HG03565 (cell line): ENCODE measurements around the gene TAAR1.
"Not testable (repeated sequence)": the region's sequence is repeated elsewhere in the genome, so short reads cannot be mapped to it uniquely, and the experiment has no call there.

Source experiments
- ATAC-seq: cut with Tn5 transposase; IDR thresholded peaks from one replicate; pipeline ENCODE4 v1.9.1; 2021; ENCODE audit warnings: mild to moderate bottlenecking, moderate library complexity; ENCODE audit not compliant: unreplicated experiment

Gene TAAR1

DNA sequence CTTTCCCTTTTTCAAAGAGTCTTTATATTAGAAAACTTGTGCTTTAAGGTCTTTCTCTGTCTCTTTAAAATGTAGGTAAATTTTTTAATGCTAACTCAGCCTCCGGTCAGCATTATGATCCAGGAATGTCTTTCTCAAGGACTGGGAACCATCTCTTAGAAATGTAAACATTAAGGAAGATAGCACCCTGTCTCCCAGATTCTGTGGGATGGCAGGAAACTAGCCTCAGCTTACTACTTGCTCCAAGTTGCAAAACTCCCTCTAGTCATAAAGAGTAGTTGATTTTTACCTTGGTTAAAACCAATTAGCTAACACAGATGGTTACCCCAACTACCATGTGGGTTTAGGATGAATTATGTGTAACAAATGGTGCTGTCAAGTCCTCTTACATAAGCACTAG, 4.7 kb upstream of the TAAR1 start:
- ATAC-seq = no peak

DNA sequence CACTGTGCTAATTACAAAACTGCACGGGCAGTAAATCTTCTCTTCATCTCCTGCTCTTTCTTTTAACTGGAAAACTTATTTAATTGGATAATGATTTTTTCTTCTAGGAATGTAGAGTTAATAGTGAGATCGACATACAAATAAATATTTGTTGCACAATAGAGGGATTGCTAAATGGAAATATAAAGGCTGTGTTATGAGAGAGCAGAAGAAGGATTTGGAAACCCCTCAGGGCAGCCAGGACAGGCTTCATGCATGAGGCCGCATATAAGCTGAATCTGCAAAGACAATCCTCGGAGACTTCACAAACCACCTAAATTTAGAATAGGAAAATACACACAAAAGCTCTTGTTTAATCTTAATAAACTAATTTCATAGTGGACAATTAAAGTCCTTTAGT, 2.9 kb upstream of the TAAR1 start:
- no peak for ATAC-seq

DNA sequence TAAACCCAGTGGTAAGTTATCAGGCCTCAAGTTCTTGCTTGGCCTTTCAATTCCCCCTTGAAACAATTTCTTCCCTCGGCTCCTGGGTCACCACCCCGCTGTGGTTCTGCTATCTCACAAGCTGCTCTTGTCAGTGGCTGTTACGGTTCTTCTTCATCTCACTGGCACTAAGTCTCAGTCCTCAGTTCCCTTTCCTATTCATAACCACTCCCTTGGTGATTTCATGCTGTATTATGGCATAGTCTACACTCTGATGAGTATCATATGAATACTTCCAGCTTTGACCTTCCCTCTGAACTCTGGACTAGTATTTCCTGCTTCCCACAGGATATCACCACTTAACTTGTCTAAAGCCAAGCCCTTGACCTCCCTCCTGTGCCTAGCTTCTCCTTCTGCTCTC, 7.9 kb downstream of the TAAR1 start:
- no peak for ATAC-seq

DNA sequence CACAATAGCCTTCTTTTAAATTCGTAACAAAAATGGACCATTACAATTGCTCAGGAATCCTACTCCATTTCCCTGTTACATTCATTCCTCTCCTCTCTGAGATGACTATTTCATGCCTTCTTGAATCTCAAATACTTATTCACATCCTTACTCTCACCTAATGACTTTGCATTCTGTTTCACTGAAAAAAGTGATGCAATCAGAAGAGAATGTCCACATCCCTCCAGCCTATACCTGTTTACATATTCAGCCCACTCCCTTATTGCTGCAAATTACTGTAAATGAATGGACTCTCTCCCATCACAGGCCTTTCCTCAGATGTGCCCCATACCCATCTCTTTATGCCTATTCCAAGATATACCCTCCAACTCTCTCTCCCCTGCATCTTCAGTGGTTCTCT, 8.6 kb downstream of the TAAR1 start:
- ATAC-seq = no peak

DNA sequence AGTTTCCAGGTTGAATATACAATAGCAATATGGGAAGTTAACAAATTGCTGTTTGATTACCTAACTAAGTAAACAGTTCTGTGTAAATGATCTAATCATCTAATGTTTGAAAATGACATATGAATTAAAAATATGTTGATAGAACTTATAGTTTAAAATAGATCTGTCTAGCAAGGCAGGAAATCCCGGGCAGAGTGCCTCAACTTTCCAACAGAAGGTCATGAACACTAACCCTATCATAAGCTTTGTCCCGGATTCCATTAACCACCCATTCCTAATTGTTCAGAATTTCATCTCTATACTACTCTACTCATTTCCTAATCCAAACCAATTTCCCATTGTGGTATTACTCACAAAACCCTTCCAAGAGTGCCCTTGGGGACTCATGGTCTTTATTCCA, 10.2 kb downstream of the TAAR1 start:
- ATAC-seq = no peak

DNA sequence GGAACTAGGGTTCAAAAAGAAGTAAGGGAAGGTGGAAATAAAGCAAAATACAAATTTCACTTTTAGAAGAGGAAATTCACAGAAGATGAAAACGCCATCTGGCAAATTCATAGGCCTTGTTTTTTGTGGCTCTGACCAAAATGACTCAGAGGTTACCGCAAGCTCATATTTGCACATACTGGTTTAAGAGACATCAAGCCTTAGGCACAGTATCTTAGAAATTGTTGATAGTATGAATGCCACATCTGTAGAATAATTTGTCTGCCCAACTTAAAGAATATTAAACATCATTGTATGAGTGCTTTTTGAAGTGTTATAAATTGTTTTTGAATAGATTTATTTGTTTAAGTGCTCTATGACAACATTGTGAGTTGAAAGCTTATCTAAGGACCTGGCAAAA, 10.6 kb downstream of the TAAR1 start:
- ATAC-seq = peak; percentile 83

DNA sequence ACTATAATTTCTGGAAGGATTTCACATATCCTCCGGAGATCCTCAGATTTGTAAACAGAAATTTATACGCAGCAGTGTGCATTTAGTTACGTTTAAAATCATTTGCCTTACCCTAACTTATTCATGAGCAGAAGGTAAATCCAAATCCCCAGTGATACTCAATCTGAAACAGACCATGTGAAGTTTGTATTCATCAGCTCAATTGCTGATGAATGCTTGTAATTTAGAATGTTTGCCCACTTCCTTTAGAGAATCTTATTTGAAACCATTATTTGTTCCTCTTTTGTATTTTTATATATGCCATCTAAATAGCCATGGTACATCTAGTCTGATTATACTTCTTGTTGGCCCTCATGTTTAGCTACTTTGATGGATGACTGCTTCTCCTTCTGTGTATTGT, 15.4 kb downstream of the TAAR1 start:
- peak; percentile 28 for ATAC-seq

DNA sequence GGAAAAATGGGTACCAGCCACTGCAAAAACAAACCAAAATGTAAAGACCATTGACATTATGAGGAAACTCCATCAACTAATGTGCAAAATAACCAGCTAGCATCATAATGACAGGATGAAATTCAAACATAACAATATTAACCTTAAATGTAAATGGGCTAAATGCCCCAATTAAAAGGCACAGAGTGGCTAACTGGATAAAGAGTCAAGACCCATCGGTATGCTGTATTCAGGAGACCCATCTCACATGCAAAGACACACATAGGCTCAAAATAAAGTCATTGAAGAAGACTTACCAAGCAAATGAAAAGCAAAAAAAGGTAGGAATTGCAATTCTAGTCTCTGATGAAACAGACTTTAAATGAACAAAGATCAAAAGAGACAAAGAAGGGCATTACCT, 21.8 kb downstream of the TAAR1 start:
- ATAC-seq = not testable (repeated sequence)

DNA sequence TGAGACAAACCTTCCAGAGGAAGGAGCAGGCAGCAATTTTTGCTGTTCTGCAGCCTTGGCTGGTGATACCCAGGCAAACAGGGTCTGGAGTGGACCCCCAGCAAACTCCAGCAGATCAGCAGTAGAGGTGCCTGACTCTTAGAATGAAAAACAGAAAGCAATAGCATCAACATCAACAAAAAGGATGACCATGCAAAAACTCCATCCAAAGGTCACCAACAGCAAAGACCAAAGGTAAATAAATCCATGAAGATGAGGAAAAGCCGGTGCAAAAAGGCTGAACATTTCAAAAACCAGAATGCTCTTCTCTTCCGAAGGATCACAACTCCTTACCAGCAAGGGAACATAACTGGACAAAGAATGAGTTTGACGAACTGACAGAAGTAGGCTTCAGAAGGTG, 23.1 kb downstream of the TAAR1 start:
- ATAC-seq = not testable (repeated sequence)

DNA sequence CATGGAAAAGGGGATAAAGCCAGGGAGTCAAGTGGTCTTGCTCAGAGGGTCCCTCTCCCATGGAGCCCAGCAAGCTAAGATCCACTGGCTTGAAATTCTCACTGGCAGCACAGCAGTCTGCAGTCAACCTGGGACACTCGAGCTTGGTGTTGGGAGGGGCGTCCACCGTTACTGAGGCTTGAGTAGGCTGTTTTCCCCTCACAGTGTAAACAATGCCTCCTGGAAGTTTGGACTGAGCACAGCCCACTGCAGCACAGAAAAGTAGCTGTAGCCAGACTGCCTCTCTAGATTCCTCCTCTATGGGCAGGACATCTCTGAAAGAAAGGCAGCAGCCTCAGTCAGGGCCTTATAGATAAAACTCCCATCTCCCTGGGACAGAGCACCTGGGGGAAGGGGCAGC, 23.7 kb downstream of the TAAR1 start:
- ATAC-seq = not testable (repeated sequence)

DNA sequence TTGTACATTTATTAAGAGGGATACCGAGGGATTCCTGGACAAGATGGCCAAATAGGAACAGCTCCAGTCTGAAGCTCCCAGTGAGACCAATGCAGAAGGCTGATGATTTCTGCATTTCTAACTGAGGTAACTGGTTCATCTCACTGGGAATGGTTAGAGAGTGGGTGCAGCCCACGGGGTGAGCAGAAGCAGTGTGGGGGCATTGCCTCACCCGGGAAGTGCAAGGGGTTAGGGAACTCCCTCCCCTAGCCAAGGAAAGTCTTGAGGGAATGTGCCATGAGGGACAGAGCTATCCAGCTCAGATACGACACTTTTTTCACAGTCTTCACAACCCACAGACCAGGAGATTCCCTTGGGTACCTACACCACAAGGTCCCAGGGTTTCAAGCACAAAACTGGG, 24.2 kb downstream of the TAAR1 start:
- no peak for ATAC-seq

DNA sequence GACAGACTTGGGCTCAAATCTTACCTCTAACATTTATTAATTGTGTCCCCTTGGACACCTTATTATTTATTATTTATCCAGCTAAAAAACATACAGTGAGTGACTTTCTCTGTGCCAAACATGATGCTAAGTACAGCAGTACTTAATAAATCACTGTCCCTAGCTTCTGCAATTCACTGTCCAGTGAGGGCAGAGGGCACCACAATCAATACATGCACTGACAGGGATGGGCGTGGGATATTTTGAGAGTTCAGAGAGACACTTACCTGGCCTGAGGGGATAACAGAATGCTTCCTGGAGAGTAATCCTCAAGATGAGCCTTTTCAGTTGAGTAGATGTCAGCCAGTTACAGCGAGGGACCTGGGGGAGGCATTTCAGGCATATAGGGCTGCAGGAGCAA, 25.6 kb downstream of the TAAR1 start:
- no peak for ATAC-seq

DNA sequence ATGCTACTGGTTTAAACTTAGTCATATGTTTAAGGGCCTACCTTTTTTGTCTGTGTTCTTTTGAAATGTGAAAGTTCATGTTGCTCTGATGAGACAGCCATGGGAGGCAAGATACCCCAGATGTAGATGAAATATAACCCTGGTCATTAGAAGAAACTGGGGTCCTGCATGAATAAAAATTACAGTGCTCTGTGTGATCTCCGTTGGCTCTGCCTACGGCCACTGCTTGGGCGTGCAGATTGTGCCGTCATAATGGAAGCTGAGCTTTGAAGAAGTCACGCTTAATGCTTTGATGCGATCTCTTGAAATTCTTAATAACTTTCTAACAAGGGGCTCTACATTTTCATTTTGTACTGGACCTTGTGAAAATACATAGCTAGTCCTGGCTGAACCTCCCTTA, 34.8 kb downstream of the TAAR1 start, which contains the start of gene TAAR2:
Gene TAAR2 (minus strand): TSS at position 101 of the 400 bp plus-strand sequence. CDS start 0 bp downstream, at position 101.
- ATAC-seq = no peak

DNA sequence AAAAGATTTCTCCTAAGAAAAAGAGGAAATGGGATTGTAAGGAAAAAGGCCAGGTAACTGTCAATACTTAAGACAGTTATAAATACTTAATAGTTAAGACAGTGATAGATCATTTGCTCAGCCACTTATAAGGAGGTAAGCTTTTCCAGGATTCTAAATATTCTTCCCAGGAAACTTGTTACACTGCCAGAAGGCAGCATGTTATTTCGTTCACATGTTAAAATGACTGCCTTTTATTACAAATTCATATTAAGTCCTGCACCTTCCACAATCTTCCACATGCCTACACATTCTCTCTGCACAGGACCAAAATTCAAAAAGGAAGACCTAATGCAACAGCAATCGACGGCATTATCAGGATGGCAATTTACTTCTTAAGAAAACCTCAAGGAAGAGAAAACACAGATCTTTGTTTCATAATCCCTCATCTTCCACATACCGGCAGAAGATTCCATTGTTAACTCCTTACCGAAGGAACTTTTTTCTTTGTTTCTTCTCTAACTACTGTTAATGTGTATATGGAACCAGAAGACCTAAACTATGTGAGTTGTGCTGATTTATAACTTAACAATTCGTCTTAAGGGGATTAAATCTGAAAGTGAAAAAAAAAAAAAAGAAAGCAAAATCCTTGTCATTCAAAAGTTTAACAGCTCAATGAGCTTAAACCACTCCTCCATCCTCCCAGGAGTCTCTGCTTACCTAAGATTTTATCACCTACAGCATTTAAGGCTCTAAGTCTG, 35.7 kb downstream of the TAAR1 start:
- no peak for ATAC-seq

DNA sequence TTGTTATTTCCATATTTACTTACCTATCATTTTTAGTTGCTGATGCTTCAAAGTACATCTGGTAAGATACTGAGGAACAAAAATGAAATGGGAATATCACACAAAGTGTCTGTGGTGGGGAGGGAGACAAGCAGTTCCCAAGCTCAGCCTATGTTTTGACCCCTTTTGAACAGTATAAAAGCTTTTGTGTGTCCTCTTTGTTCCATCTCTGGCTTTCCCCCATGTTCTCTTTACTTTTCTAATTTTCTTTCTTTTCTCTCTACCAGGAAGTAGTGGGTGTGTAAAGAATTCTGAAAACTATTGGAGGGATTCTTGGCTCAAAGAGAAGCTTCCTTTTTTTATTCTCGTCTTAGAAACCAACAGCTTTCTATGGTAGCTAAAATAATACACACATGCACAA, 42.3 kb downstream of the TAAR1 start:
- ATAC-seq = no peak

DNA sequence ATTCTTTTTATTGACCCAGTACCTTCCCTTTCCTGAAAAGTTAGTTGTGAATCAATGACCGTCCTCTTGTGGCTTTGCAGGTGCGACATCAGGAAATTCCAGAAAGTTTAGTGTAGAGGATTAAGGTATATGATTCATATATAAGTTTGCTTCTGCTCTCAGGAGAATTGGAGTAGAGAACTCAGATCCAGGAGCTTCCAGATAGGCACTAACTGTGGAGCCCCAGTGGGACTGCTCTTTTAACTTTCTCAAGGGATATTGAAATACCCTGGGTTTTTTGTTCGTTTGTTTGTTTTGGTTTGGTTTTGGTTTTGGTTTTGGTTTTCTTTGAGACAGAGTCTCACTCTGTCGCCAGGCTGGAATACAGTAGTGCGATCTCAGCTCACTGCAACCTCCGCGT, 44.4 kb downstream of the TAAR1 start:
- no peak for ATAC-seq

DNA sequence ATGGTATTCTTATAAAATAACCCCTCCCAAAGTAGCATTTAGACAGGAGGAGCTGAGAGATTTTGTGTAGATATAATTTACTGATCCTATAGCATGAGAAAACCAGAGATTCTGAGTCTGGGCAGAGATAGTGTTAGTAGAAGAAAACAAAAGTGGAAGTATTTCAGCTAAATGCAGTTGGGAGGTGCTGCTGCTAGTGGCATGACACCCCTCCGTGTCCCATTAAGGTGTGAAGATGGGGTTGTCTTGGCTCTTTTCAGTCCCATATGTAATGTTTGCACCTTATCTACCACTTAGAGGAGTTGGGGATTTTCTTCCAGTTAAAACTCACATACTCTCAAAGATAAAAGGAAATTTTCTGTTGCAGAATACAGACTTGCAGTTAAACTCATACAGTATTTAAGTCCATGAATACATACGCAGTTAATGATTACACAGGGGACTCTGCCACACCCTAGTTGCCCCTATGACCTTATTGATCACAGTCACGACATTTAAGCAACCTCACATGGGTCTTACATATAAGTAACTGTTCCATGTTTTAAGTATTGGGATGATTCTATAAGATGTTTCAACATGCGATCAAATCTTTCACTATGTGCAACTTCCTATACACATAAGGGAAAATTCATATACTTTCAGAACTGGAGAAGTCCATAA, 46.4 kb downstream of the TAAR1 start:
- ATAC-seq = no peak

DNA sequence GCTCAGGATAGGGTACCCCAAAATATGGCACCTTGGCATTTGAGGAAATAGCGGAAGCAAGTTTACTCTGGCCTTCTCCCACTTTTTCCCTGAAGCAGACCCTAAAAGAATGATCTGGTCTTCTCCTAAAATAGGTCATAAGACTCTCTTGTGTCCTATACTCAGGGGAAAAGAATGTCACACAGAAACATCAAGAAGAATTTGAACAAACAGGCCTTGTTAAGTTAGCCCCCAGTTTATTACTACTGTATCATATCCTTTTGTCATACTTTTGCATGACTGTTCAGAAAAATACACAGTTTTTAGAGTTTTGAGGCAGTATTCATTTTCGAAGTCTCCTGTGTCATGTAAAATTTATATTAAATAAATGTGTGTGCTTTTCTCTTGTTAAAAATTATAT, 47.4 kb downstream of the TAAR1 start:
- ATAC-seq = no peak

DNA sequence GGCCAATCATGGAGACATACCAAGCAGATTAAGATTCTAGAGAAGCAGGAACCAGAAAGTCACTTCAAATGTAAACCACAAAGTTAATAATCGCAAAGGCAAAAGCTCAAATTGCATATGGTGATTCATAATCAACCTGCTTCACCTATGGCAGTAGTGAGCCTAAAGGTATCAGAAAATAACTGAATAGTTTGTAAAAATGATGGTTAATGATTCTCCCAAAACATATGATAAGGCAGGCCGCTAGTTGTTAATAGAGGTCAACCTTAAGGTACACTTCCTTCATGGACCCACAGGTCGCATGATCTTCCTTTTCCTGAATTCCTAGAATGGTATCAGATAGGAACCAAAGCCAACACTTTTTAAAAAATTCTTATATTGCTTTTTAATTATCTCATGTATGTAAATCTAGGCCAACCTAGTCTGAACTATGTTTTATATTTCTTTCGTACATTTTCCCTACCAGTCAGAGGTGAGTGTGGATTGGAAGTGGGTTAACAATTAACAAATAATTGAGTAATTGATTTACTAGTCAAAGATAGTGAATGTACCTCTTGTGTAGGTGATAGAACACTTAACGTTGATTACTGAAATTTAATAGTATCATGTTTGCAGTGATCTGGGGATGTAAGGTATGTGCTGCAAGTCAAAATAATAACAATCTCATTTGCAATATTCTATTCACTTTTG, 51.3 kb downstream of the TAAR1 start:
- no peak for ATAC-seq

DNA sequence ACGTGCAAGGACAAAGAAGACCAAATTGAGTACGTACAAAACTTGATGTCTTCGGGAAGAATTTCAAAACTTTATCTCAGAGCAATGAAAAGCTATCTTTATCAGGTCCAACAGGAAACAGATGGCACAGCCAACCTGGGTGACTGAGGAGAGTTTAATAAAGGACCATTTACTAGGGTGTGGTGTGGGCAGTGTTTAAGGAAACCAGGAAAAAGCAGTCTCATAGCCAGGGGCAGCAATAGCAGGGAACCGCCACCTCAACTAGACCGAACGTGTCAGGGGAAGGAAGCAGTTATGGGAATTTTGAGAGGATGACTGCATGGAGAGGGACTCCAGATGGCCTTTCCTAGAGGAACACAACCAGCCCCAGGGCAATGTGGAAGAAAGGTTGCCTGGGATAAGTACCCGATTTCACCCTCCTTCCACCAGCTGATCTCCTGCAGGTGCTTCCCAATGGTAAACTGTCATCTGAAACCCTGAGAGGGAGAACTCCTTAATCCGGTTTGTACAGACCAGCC, 54.3 kb downstream of the TAAR1 start:
- ATAC-seq = no peak

DNA sequence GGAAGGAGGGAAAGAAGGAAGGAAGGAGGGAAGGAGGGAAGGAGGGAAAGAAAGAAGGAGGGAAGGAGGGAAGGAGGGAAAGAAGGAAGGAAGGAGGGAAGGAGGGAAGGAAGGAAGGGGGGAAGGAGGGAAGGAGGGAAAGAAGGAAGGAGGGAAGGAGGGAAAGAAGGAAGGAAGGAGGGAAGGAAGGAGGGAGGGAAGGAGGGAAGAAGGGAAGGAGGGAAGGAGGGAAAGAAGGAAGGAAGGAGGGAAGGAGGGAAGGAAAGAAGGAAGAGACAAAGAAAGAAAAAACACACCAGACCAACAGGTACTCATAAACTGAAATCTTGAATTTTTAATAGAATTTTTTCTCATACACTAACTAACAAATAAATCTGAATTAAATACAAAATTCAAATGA, 58.1 kb downstream of the TAAR1 start:
- not testable (repeated sequence) for ATAC-seq

DNA sequence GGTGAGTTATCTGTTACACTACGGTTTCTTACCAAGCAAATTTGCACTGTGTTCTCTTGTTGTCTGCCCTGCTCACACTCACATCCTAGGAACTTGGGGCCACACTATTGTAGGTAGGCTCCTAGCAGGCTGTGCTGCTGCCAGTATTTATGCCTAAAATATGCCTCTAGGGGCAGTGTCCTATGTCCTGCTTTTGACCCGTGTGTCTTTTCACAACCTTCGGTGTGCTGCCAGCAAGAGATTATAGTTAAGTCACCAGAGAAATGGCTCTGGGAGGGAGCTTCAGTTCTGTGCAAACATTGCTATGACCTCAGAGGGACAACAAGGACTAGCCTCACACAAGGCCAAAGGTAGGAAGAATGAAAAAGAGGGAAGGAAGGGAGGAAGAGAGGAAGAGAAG, 60.5 kb downstream of the TAAR1 start:
- ATAC-seq = peak; percentile 74
